Right lobe of liver (tissue), 4 donors: ENCODE results near the gene CASP10.

ENCODE experiments used
- CTCF ChIP-seq, 4 donors: fragments of 200-600 bp in 3 of 4; fragments of 450-650 bp in 1 of 4; IDR thresholded peaks; one replicate each; pipeline versions ENCODE4 v1.5.1 to v1.8.0; 2016 to 2022; ENCODE audit warnings: antibody characterized with exemption in 4 of 4, mild to moderate bottlenecking in 2 of 4
- POLR2A ChIP-seq: fragments of 450-650 bp; IDR thresholded peaks from one replicate; pipeline ENCODE4 v1.6.1; 2017; ENCODE audit warnings: antibody characterized with exemption, mild to moderate bottlenecking
- donor health status: DM: no; HTN: no; CAD: no.
- donor health status: DM: no; HTN: no; CAD: no.
- donor health status: DM: no; HTN: yes; CAD: no.

- TF ChIP-seq CTCF (IDR thresholded peaks at IDR 0.05) (no peak), POLR2A (no peak)
These were observed 78.5 kb downstream of the CASP10 start for GRCh38 chr2:201261471-201261870.
